GM06990 (cell line): ENCODE measurements around the gene MAP3K5.

ENCODE experiments used
- DNase-seq: peaks from one replicate; pipeline ENCODE4 v3.0.0-alpha.2; 2011; ENCODE audit not compliant: insufficient read length; ENCODE audit errors: extremely low read depth
- H3K27me3 ChIP-seq: replicated peaks from 2 replicates; pipeline ENCODE4 v1.6.0; 2011; ENCODE audit warnings: low read length; ENCODE audit not compliant: control insufficient read depth, insufficient read depth
- H3K36me3 ChIP-seq: 2 replicates; pipeline ENCODE4 v1.5.1; 2011; ENCODE audit warnings: low read length; ENCODE audit not compliant: control insufficient read depth, insufficient read depth
- H3K4me3 ChIP-seq: replicated peaks from 2 replicates; pipeline ENCODE4 v1.5.1; 2011; ENCODE audit warnings: low read depth, mild to moderate bottlenecking, control low read depth, low read length
- TF ChIP-seq, protein P1 (sequence below): IDR thresholded peaks from 2 replicates; pipeline ENCODE4 v1.5.1; 2011; ENCODE audit warnings: low read length, control low read depth, mild to moderate bottlenecking, inconsistent platforms; ENCODE audit not compliant: insufficient read depth, poor library complexity, severe bottlenecking

Gene MAP3K5

DNA sequence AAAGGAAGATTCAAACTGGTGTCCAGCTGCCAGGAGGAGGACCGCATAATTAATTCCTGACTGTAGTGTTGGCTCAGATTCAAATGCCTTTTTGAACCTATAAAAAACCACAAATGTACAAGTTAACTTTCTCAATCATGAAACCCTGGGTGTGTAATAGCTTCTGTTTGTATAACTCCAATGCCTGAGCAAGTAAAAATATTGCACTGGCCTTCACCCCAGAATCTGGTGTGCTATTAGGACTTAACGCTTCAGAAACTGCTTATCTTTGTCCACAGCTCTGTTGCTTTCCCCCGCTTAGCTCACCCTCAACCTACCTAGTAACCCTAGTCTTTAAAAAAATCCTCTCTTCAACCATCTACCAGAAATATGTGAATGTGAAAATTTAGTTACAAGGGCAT is 123.0 kb downstream of the MAP3K5 start:
- no peak for DNase-seq
- no peaks in the 10 kb centered on the region for H3K27me3 ChIP-seq
- TF ChIP-seq, protein P1, sequence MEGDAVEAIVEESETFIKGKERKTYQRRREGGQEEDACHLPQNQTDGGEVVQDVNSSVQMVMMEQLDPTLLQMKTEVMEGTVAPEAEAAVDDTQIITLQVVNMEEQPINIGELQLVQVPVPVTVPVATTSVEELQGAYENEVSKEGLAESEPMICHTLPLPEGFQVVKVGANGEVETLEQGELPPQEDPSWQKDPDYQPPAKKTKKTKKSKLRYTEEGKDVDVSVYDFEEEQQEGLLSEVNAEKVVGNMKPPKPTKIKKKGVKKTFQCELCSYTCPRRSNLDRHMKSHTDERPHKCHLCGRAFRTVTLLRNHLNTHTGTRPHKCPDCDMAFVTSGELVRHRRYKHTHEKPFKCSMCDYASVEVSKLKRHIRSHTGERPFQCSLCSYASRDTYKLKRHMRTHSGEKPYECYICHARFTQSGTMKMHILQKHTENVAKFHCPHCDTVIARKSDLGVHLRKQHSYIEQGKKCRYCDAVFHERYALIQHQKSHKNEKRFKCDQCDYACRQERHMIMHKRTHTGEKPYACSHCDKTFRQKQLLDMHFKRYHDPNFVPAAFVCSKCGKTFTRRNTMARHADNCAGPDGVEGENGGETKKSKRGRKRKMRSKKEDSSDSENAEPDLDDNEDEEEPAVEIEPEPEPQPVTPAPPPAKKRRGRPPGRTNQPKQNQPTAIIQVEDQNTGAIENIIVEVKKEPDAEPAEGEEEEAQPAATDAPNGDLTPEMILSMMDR: no peak
- peaks cover 4% of the 10 kb centered on the region for H3K36me3 ChIP-seq
- no peak overlapping the region for H3K4me3 ChIP-seq

DNA sequence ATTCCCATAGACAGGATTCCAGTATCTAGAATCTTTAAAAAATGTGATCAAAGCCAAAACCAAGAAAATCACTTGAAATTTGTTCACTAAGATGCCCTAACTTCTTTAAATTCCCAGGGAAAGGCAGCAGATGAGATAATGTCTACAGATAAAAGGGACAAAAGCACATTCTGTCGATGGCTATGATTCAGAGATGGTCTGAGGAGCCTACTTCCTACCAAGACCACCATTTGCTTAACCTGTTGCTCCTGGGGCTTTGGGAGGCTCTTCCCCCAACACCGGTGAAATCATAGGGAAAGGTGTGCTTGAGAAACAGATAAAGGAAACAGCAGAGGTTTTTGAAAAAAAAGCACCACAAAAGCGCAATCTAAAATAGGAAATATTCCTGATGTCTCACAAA is 123.7 kb downstream of the MAP3K5 start:
- TF ChIP-seq, protein P1: no peak
- H3K36me3 ChIP-seq: peaks cover 5% of the 10 kb centered on the region
- no peaks in the 10 kb centered on the region for H3K27me3 ChIP-seq
- DNase-seq: no peak
- H3K4me3 ChIP-seq: no peak overlapping the region

DNA sequence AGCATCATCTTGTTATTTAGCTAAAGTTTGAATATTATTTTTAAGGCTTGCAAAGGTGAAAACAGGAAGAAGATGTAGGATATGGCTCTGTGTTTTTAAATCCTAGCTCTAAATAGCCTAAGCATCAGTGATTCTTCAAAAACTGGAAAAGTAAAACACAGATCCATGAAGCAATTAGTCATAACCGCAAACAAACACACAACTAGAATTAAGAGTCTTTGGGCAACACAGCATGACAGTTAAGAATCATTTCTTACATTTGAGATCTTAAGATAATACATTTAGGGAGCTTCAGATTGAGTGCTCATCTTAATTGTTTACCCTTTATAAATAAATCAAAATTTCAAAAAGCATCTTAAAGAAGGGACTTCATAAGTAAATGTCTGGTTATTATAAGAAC is 126.2 kb downstream of the MAP3K5 start:
- DNase-seq: no peak
- Histone ChIP-seq H3K4me3 (no peak overlapping the region), H3K36me3 (peaks cover 5% of the 10 kb centered on the region), H3K27me3 (no peaks in the 10 kb centered on the region)
- TF ChIP-seq, protein P1: no peak

DNA sequence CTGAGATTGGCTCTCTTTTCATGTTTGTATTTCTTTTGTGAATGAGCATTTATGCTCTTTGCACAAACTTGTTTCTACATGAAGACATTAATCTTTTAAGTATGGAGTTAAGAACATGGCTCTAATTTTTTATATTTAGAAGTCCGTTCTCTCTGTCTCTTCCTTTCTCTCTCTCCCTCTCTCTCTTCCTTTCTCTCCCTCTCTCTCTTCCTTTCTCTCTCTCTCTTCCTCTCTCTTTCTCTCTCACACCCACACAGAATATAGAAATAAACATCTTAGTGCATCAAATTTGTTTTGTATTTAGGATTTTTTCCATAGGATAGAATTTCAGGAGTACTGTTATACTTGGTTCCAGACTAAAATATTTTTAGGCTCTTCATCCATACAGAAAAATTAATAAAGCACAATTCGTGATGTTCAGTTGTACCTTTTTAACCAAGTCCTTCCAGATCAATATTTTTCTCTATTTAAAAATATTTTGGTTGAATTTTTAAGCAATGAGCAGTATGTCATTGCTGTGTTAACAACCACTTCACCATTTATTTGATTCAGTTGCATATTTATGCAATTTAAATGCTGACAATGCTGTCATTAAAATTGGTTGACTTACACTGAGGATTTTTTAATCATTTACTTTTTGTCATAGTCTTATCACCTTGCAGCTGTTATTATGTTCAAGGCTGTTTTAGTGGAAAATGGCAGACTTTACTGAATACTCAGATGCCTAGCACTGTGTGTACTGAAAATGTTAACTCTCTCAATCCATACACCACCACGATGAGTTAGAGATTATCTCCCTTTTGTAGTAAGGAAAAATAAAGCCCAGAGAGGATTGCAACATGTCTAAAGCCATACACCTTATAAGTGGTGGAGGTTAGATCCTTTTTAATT is 129.7 kb downstream of the MAP3K5 start:
- peaks cover 7% of the 10 kb centered on the region for H3K36me3 ChIP-seq
- no peaks in the 10 kb centered on the region for H3K27me3 ChIP-seq
- TF ChIP-seq, protein P1: no peak

DNA sequence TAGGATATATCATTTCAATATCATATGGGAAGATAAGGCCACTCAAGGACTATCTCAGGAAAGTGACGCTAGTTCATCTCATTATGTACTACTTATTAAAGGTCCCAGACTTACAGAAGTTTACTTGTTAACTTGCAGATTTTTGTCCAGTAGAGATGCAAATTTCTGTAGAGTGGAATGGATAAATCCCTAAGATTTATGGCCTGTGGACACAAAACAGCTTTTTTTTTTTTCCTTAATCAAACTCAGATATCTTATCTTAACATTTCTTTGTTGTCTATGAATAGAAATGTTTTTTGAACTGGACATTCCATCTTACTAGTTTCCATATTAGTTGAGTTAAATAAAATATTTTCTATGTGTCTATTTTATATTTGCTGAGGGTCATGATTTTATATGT is 131.6 kb downstream of the MAP3K5 start:
- H3K36me3 ChIP-seq: peaks cover 9% of the 10 kb centered on the region
- no peak for DNase-seq
- no peak overlapping the region for H3K4me3 ChIP-seq
- H3K27me3 ChIP-seq: no peaks in the 10 kb centered on the region
- TF ChIP-seq, protein P1: no peak

More for the DNA sequence above, 129.7 kb downstream of the MAP3K5 start:
- no peak for DNase-seq
- no peak overlapping the region for H3K4me3 ChIP-seq
